K562 (cell line): ENCODE measurements around the gene PDGFC.

ENCODE experiments used
- ATF3 ChIP-seq, 2 experiments: fragments of 450-650 bp in 1 of 2; sonication (generic) in 1 of 2; formaldehyde crosslinking in 1 of 2; IDR thresholded peaks in 1 of 2; conservative IDR thresholded peaks in 1 of 2; 2 replicates each; pipeline versions ENCODE4 v1.6.1 to v1.8.1; 2016 to 2023; ENCODE audit warnings: mild to moderate bottlenecking in 2 of 2, moderate library complexity in 2 of 2, inconsistent platforms in 1 of 2, missing genetic modification reagents in 1 of 2
- GABPA ChIP-seq: fragments of 200-800 bp; sonication (Bioruptor generic); conservative IDR thresholded peaks from 2 replicates; pipeline ENCODE4 v1.6.1; 2016; ENCODE audit warnings: low read depth, missing genetic modification characterization, missing compliant biosample characterization
- GTF2E2 ChIP-seq: fragments of 200-800 bp; sonication (Bioruptor generic); IDR thresholded peaks from 2 replicates; pipeline ENCODE4 v1.6.1; 2016; ENCODE audit warnings: missing genetic modification characterization, missing compliant biosample characterization
- JUND ChIP-seq, 2 experiments: IDR thresholded peaks; 2 replicates in 1 of 2; 3 replicates in 1 of 2; pipeline ENCODE4 v1.6.1; 2011; ENCODE audit warnings: borderline replicate concordance in 2 of 2, low read depth in 2 of 2, low read length in 2 of 2, improper control_type of control experiment in 1 of 2, missing biosample characterization in 1 of 2, missing genetic modification characterization in 1 of 2, missing genetic modification reagents in 1 of 2
- PKNOX1 ChIP-seq: fragments of 450-650 bp; IDR thresholded peaks from 2 replicates; pipeline ENCODE4 v1.6.1; 2016
- SP1 ChIP-seq: sonication (generic); formaldehyde crosslinking; IDR thresholded peaks from 2 replicates; pipeline ENCODE4 v1.8.1; 2022; ENCODE audit warnings: mild to moderate bottlenecking, missing genetic modification reagents
- USF1 ChIP-seq: sonication (generic); formaldehyde crosslinking; IDR thresholded peaks from 2 replicates; pipeline ENCODE4 v1.9.0; 2022; ENCODE audit warnings: mild to moderate bottlenecking, missing genetic modification reagents
- XRCC3 ChIP-seq: fragments of 450-650 bp; IDR thresholded peaks from 2 replicates; pipeline ENCODE4 v1.6.1; 2017; ENCODE audit warnings: mild to moderate bottlenecking, moderate library complexity
- YY1 ChIP-seq, 3 experiments: IDR thresholded peaks; 2 replicates each; pipeline ENCODE4 v1.6.1; 2011; ENCODE audit warnings: low read length in 2 of 3, mild to moderate bottlenecking in 2 of 3, moderate library complexity in 2 of 3, borderline replicate concordance in 1 of 3, control low read depth in 1 of 3, low read depth in 1 of 3; ENCODE audit not compliant: insufficient read depth in 3 of 3, insufficient replicate concordance in 2 of 3, control insufficient read depth in 1 of 3, insufficient read length in 1 of 3; ENCODE audit errors: extremely low read depth in 1 of 3
- ZBTB33 ChIP-seq: sonication (generic); formaldehyde crosslinking; IDR thresholded peaks from 2 replicates; pipeline ENCODE4 v1.8.1; 2023; ENCODE audit warnings: mild to moderate bottlenecking, missing genetic modification reagents
- ZNF217 ChIP-seq: sonication (generic); formaldehyde crosslinking; IDR thresholded peaks from 2 replicates; pipeline ENCODE4 v1.8.0; 2022; ENCODE audit warnings: mild to moderate bottlenecking, missing genetic modification reagents
- ZNF263 ChIP-seq: sonication (generic); formaldehyde crosslinking; IDR thresholded peaks from 2 replicates; pipeline ENCODE4 v1.8.0; 2022; ENCODE audit warnings: mild to moderate bottlenecking, missing genetic modification reagents, borderline replicate concordance
- ZNF282 ChIP-seq: sonication (generic); formaldehyde crosslinking; IDR thresholded peaks from 2 replicates; pipeline ENCODE4 v1.8.1; 2023; ENCODE audit warnings: missing genetic modification reagents

GRCh38 chr4:156718226-156718625 is 253.4 kb downstream of the PDGFC start:
- TF ChIP-seq SP1: no peak
- no peak for TF ChIP-seq GABPA (tag)
- TF ChIP-seq ZNF282 (CRISPR knock-in tag): no peak
- no peak for TF ChIP-seq ZNF263 (CRISPR knock-in tag)
- no peak for TF ChIP-seq ZBTB33
- TF ChIP-seq GTF2E2: no peak
- TF ChIP-seq YY1 (IDR thresholded peaks at IDR 0.05; ENCODE audit: borderline replicate concordance in 1 of 3, control insufficient read depth in 1 of 3, extremely low read depth in 1 of 3, insufficient read depth in 3 of 3, insufficient read length in 1 of 3, insufficient replicate concordance in 2 of 3, low read depth in 1 of 3, low read length in 2 of 3): no peak
- no peak for TF ChIP-seq ZNF217 (CRISPR knock-in tag)
- no peak for TF ChIP-seq JUND (IDR thresholded peaks at IDR 0.05; ENCODE audit: borderline replicate concordance, low read depth, low read length)
- no peak for TF ChIP-seq JUND (tag; IDR thresholded peaks at IDR 0.05; ENCODE audit: borderline replicate concordance, low read depth, low read length)
- no peak for TF ChIP-seq XRCC3
- no peak for TF ChIP-seq USF1 (CRISPR knock-in tag)
- TF ChIP-seq ATF3 (IDR thresholded peaks at IDR 0.05): no peak
- no peak for TF ChIP-seq ATF3 (CRISPR knock-in tag; conservative IDR thresholded peaks at IDR 0.05)
- TF ChIP-seq PKNOX1: no peak
